Liver (tissue), 9 donors: Measurements from ENCODE around the gene CDKN2C. TPM values are rescaled to one million over a fixed set of nuclear protein-coding genes. Genes with fewer than 3 reads are reported as not detected.
A peak's percentile ranks its signal among the peaks of the same experiment; 100 is the strongest.

Experiments
- DNase-seq: peaks from one replicate; pipeline ENCODE4 v3.0.0-alpha.2; 2017; ENCODE audit warnings: low spot score
- H3K27ac ChIP-seq, 2 donors: one replicate each; pipeline ENCODE4 v1.7.0; 2013; ENCODE audit warnings: inconsistent platforms in 2 of 2, low read length in 2 of 2, control low read depth in 1 of 2, low read depth in 1 of 2, mild to moderate bottlenecking in 1 of 2
- H3K27me3 ChIP-seq, 4 donors: one replicate each; pipeline versions ENCODE4 v1.6.1 to v1.7.0; 2013; ENCODE audit warnings: low read length in 3 of 4, inconsistent platforms in 1 of 4, mild to moderate bottlenecking in 1 of 4, moderate library complexity in 1 of 4; ENCODE audit not compliant: control insufficient read depth in 4 of 4, insufficient read depth in 4 of 4
- H3K36me3 ChIP-seq, 4 donors: one replicate each; pipeline versions ENCODE4 v1.6.1 to v1.7.0; 2013; ENCODE audit warnings: low read length in 3 of 4, mild to moderate bottlenecking in 3 of 4, low read depth in 1 of 4, moderate library complexity in 1 of 4; ENCODE audit not compliant: control insufficient read depth in 4 of 4, insufficient read depth in 3 of 4
- H3K4me1 ChIP-seq, 4 donors: one replicate each; pipeline versions ENCODE4 v1.6.1 to v1.7.0; 2013; ENCODE audit warnings: low read length in 3 of 4, mild to moderate bottlenecking in 3 of 4, moderate library complexity in 1 of 4; ENCODE audit not compliant: control insufficient read depth in 4 of 4, insufficient read depth in 4 of 4
- H3K4me3 ChIP-seq, 3 donors: one replicate each; pipeline versions ENCODE4 v1.6.1 to v1.7.0; 2013; ENCODE audit warnings: low read length in 3 of 3, control low read depth in 1 of 3, low read depth in 1 of 3, mild to moderate bottlenecking in 1 of 3
- H3K9ac ChIP-seq, 2 donors: one replicate each; pipeline ENCODE4 v1.7.0; 2013; ENCODE audit warnings: low read length in 2 of 2, mild to moderate bottlenecking in 2 of 2, moderate library complexity in 2 of 2, control low read depth in 1 of 2, low read depth in 1 of 2
- H3K9me3 ChIP-seq, 4 donors: one replicate each; pipeline versions ENCODE4 v1.6.1 to v1.7.0; 2013; ENCODE audit warnings: low read length in 3 of 4; ENCODE audit not compliant: control insufficient read depth in 4 of 4
- EGR1 ChIP-seq, 2 donors: IDR thresholded peaks; 2 replicates each; pipeline ENCODE4 v1.6.1; 2016 to 2018; ENCODE audit warnings: antibody characterized with exemption in 2 of 2, low read depth in 2 of 2
- FOXA2 ChIP-seq: IDR thresholded peaks from 2 replicates; pipeline ENCODE4 v1.6.1; 2016; ENCODE audit warnings: antibody characterized with exemption
- GABPA ChIP-seq, 2 donors: IDR thresholded peaks in 1 of 2; conservative IDR thresholded peaks in 1 of 2; 2 replicates each; pipeline ENCODE4 v1.6.1; 2016; ENCODE audit warnings: antibody characterized with exemption in 2 of 2, mild to moderate bottlenecking in 1 of 2, moderate library complexity in 1 of 2
- HNF4A ChIP-seq, 2 donors: conservative IDR thresholded peaks; 2 replicates each; pipeline ENCODE4 v1.6.1; 2016; ENCODE audit warnings: antibody characterized with exemption in 2 of 2, mild to moderate bottlenecking in 2 of 2
- HNF4G ChIP-seq: IDR thresholded peaks from 2 replicates; pipeline ENCODE4 v1.6.1; 2016; ENCODE audit warnings: antibody characterized with exemption
- NR2F2 ChIP-seq: IDR thresholded peaks from 2 replicates; pipeline ENCODE4 v1.6.1; 2016; ENCODE audit warnings: antibody characterized with exemption
- TAF1 ChIP-seq: conservative IDR thresholded peaks from 2 replicates; pipeline ENCODE4 v1.6.1; 2016; ENCODE audit warnings: antibody characterized with exemption, mild to moderate bottlenecking
- YY1 ChIP-seq: IDR thresholded peaks from 2 replicates; pipeline ENCODE4 v1.6.1; 2016; ENCODE audit warnings: antibody characterized with exemption, mild to moderate bottlenecking
- WGBS: extraction: QIAGEN DNeasy Blood & Tissue Kit; methylation state at CpG from one replicate; pipeline ENCODE4 v1.1.7; 2013; 5-methylcytosine and 5-hydroxymethylcytosine counted together
- polyA plus RNA-seq, 2 donors: library from polyadenylated mRNA; stranded (reverse) in 1 of 2; unstranded in 1 of 2; fragments of 200-250 nt in 1 of 2; fragments of >200 nt in 1 of 2; fragmentation: Nextera tagmentation in 1 of 2; extraction: Ambion mirVana in 1 of 2; gene quantifications; one replicate each; pipeline versions ENCODE4 v1.2.1 to v1.2.3, GENCODE V29; 2013 to 2015
- total RNA-seq, 2 donors: library from RNA; depleted of rRNA; stranded (reverse); fragments of >200 nt; gene quantifications; one replicate each; pipeline ENCODE4 v1.2.3, GENCODE V29; 2014
- TF ChIP-seq, protein P1 (sequence below): IDR thresholded peaks from 2 replicates; pipeline ENCODE4 v1.6.1; 2016; ENCODE audit warnings: antibody characterized with exemption
- TF ChIP-seq, protein P2 (sequence below): IDR thresholded peaks from 2 replicates; pipeline ENCODE4 v1.6.1; 2016; ENCODE audit warnings: antibody characterized with exemption, mild to moderate bottlenecking
- TF ChIP-seq, protein P3 (sequence below): IDR thresholded peaks from 2 replicates; pipeline ENCODE4 v1.6.1; 2016; ENCODE audit warnings: antibody characterized with exemption
- TF ChIP-seq, protein P4 (sequence below): fragments of 150-350 bp; IDR thresholded peaks from 2 replicates; pipeline ENCODE4 v1.5.1; 2017; ENCODE audit warnings: improper control_type of control experiment, low read depth, low read length; ENCODE audit not compliant: missing input control
- donor health status: healthy.
- donor health status: healthy.
- donor health status: healthy.
- donor health status: healthy.
- donor health status: healthy.

Gene CDKN2C
- total RNA-seq = 10 to 100 TPM in 1 of 2 donors, 1 to 10 TPM in 1; 2.6 to 27.4 TPM
- 1 to 10 TPM; 1.9 to 5.8 TPM for polyA plus RNA-seq

DNA sequence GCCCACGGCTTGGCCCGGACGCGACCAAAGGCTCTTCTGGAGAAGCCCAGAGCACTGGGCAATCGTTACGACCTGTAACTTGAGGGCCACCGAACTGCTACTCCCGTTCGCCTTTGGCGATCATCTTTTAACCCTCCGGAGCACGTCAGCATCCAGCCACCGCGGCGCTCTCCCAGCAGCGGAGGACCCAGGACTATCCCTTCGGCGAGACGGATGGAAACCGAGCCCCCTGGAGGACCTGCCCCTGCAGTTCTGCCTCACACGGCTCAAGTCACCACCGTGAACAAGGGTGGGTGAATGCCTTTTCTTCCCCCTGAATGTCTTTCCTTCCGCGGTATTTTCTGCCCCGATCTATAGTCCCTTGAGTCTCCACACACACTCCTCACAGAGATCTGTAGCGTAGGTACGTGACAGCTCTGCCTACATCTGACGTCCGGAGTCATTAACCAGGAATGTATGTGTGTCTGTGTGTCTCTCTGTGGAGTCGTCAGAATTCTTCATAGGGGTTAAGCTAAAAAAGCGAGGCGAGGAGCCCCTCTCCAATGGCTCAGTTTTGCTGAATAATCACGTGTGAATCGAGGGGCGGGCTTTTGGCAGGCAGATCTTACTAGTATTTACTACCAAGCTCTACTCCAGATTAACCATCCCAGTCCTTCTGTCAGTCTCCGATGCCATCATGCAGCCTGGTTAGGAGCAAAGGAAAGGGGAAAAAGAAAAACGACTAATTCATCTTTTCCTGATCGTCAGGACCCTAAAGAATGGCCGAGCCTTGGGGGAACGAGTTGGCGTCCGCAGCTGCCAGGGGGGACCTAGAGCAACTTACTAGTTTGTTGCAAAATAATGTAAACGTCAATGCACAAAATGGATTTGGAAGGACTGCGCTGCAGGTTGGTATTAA, at the start of gene CDKN2C:
Gene CDKN2C (plus strand): TSS at position 635 of the 898 bp plus-strand sequence. CDS start 124 bp downstream, at position 759.
- peak; percentile 70 for DNase-seq
- Histone ChIP-seq H3K9ac (peak within 1 kb of the TSS; percentile 88 to 92), H3K4me3 (peak within 1 kb of the TSS; percentile 74 to 94 (median 84)), H3K4me1 (peaks cover 2 to 18% (median 13%) of the 10 kb centered on the region in 4 donors), H3K9me3 (no peaks in the 10 kb centered on the region), H3K36me3 (no peaks in the 10 kb centered on the region), H3K27me3 (no peaks in the 10 kb centered on the region), H3K27ac (peak within 1 kb of the TSS; percentile 93 to 95)
- under 1% methylated on average over 44 of the region's 44 CpGs for WGBS
- TF ChIP-seq, protein P1, sequence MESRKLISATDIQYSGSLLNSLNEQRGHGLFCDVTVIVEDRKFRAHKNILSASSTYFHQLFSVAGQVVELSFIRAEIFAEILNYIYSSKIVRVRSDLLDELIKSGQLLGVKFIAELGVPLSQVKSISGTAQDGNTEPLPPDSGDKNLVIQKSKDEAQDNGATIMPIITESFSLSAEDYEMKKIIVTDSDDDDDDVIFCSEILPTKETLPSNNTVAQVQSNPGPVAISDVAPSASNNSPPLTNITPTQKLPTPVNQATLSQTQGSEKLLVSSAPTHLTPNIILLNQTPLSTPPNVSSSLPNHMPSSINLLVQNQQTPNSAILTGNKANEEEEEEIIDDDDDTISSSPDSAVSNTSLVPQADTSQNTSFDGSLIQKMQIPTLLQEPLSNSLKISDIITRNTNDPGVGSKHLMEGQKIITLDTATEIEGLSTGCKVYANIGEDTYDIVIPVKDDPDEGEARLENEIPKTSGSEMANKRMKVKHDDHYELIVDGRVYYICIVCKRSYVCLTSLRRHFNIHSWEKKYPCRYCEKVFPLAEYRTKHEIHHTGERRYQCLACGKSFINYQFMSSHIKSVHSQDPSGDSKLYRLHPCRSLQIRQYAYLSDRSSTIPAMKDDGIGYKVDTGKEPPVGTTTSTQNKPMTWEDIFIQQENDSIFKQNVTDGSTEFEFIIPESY = peak; percentile 29
- TF ChIP-seq HNF4A (conservative IDR thresholded peaks at IDR 0.05) = no peak
- TF ChIP-seq NR2F2 = no peak
- peak; percentile 83 for TF ChIP-seq YY1
- TF ChIP-seq TAF1 = peak; percentile 86
- TF ChIP-seq FOXA2 = peak; percentile 8
- TF ChIP-seq, protein P2, sequence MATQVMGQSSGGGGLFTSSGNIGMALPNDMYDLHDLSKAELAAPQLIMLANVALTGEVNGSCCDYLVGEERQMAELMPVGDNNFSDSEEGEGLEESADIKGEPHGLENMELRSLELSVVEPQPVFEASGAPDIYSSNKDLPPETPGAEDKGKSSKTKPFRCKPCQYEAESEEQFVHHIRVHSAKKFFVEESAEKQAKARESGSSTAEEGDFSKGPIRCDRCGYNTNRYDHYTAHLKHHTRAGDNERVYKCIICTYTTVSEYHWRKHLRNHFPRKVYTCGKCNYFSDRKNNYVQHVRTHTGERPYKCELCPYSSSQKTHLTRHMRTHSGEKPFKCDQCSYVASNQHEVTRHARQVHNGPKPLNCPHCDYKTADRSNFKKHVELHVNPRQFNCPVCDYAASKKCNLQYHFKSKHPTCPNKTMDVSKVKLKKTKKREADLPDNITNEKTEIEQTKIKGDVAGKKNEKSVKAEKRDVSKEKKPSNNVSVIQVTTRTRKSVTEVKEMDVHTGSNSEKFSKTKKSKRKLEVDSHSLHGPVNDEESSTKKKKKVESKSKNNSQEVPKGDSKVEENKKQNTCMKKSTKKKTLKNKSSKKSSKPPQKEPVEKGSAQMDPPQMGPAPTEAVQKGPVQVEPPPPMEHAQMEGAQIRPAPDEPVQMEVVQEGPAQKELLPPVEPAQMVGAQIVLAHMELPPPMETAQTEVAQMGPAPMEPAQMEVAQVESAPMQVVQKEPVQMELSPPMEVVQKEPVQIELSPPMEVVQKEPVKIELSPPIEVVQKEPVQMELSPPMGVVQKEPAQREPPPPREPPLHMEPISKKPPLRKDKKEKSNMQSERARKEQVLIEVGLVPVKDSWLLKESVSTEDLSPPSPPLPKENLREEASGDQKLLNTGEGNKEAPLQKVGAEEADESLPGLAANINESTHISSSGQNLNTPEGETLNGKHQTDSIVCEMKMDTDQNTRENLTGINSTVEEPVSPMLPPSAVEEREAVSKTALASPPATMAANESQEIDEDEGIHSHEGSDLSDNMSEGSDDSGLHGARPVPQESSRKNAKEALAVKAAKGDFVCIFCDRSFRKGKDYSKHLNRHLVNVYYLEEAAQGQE = peak; percentile 76
- no peak for TF ChIP-seq GABPA (IDR thresholded peaks at IDR 0.05 in 1 of 2, conservative IDR thresholded peaks at IDR 0.05 in 1 of 2)
- TF ChIP-seq EGR1 (IDR thresholded peaks at IDR 0.05; ENCODE audit: low read depth in 2 of 2) = no peak

DNA sequence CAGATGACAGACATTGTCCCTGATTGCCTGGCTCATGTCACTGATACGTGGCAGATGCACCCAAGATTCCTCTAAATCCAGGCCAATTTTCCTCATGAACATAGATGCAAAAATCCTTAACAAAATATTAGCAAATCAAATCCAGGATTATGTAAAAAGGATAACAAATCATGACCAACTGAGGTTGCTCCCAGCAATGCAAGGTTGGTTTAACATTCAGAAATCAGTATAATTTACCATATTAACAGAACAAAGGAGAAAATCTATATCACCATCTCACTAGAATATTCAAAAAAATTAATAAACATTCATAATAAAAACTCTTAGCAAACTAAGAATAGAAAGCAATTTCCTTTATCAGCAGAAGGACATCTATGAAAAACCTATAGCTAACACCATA, 49.6 kb upstream of the CDKN2C start:
- Histone ChIP-seq H3K9ac (no peak overlapping the region), H3K27ac (no peak overlapping the region), H3K4me3 (no peak overlapping the region), H3K36me3 (no peaks in the 10 kb centered on the region), H3K4me1 (no peaks in the 10 kb centered on the region), H3K9me3 (no peaks in the 10 kb centered on the region), H3K27me3 (no peaks in the 10 kb centered on the region)
- WGBS = 100% methylated on average over 1 of the region's 1 CpG
- DNase-seq = no peak
- no peak for TF ChIP-seq FOXA2

DNA sequence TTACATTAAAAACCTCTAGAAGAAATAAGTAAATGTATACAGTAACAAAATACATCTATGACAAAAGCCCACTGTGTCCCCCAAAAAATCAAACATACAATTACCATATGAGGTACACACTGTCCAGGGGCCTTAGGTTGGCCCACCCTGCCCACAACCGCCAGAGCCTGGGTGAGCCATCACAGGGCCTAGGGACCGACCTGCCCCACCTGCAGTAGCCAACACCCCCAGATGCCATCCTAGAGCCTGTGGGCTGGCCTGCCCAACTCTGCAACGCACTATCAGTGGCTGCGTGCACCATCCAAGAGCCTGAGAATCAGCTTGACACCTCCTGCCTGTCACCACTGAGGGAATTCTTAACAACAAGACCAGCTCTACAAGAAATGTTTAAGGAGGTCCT, 49.0 kb upstream of the CDKN2C start:
- H3K4me3 ChIP-seq = no peak overlapping the region
- 98% methylated on average over 4 of the region's 4 CpGs for WGBS
- DNase-seq = no peak
- H3K27me3 ChIP-seq = no peaks in the 10 kb centered on the region
- H3K4me1 ChIP-seq = no peaks in the 10 kb centered on the region
- no peaks in the 10 kb centered on the region for H3K9me3 ChIP-seq
- TF ChIP-seq HNF4G (no peak), EGR1 (IDR thresholded peaks at IDR 0.05; ENCODE audit: low read depth in 2 of 2) (no peak)
- TF ChIP-seq, protein P3, sequence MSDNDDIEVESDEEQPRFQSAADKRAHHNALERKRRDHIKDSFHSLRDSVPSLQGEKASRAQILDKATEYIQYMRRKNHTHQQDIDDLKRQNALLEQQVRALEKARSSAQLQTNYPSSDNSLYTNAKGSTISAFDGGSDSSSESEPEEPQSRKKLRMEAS = no peak
- TF ChIP-seq, protein P4, sequence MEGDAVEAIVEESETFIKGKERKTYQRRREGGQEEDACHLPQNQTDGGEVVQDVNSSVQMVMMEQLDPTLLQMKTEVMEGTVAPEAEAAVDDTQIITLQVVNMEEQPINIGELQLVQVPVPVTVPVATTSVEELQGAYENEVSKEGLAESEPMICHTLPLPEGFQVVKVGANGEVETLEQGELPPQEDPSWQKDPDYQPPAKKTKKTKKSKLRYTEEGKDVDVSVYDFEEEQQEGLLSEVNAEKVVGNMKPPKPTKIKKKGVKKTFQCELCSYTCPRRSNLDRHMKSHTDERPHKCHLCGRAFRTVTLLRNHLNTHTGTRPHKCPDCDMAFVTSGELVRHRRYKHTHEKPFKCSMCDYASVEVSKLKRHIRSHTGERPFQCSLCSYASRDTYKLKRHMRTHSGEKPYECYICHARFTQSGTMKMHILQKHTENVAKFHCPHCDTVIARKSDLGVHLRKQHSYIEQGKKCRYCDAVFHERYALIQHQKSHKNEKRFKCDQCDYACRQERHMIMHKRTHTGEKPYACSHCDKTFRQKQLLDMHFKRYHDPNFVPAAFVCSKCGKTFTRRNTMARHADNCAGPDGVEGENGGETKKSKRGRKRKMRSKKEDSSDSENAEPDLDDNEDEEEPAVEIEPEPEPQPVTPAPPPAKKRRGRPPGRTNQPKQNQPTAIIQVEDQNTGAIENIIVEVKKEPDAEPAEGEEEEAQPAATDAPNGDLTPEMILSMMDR = no peak
- no peak overlapping the region for H3K9ac ChIP-seq
- no peak overlapping the region for H3K27ac ChIP-seq
- no peaks in the 10 kb centered on the region for H3K36me3 ChIP-seq
